ENCODE data around the gene FAM107A. TPM values are rescaled to one million over a fixed set of nuclear protein-coding genes. Genes with fewer than 3 reads are reported as not detected.

FAM107A gene
- total and polyA plus RNA-seq, 2 experiments from 2014 or later, result 1.0 to 1.1 TPM

- no peak for TF ChIP-seq ZNF331 (CRISPR knock-in tag; IDR thresholded peaks at IDR 0.05; ENCODE audit: low read depth)
- no peak for TF ChIP-seq CREB1 (CRISPR knock-in tag; IDR thresholded peaks at IDR 0.05; ENCODE audit: low read depth)
- TF ChIP-seq CTCF (conservative IDR thresholded peaks at IDR 0.05; ENCODE audit: low read depth in 2 of 2), result no peak
Measured at GRCh38 chr3:58607816-58608215, 30.6 kb upstream of the FAM107A start (continued).

- Histone ChIP-seq H3K9me2 (ENCODE audit: insufficient read depth) (no peaks in the 10 kb centered on the region), H3K4me3 (no peak overlapping the region), H3K27ac (ENCODE audit: low read depth) (no peak overlapping the region), H3K36me3 (ENCODE audit: insufficient read depth) (no peaks in the 10 kb centered on the region), H3F3A (replicated peaks; ENCODE audit: low read depth) (no peaks in the 10 kb centered on the region), H4K20me1 (replicated peaks; ENCODE audit: insufficient read depth) (no peaks in the 10 kb centered on the region), H3K79me2 (replicated peaks; ENCODE audit: insufficient read depth) (no peaks in the 10 kb centered on the region), H3K4me1 (ENCODE audit: insufficient read depth) (no peaks in the 10 kb centered on the region), H2AFZ (no peak overlapping the region), H3K4me2 (no peak overlapping the region), H3K27me3 (ENCODE audit: insufficient read depth) (no peaks in the 10 kb centered on the region)
- H3K27ac Mint-ChIP-seq, result no peak overlapping the region
- ATAC-seq, result no peak
- H3K36me3 Mint-ChIP-seq (ENCODE audit: low read depth), result no peaks in the 10 kb centered on the region
- H3K9me3 Mint-ChIP-seq, result no peaks in the 10 kb centered on the region
- peaks cover 4% of the 10 kb centered on the region for H3K27me3 Mint-ChIP-seq (ENCODE audit: insufficient read depth, low read depth, poor library complexity)
- no peak overlapping the region for H3K4me3 Mint-ChIP-seq
- no peaks in the 10 kb centered on the region; the same call in 2 of the 3 replicates for H3K4me1 Mint-ChIP-seq
- no peak for DNase-seq (ENCODE audit: low spot score)
- TF ChIP-seq, protein P1, sequence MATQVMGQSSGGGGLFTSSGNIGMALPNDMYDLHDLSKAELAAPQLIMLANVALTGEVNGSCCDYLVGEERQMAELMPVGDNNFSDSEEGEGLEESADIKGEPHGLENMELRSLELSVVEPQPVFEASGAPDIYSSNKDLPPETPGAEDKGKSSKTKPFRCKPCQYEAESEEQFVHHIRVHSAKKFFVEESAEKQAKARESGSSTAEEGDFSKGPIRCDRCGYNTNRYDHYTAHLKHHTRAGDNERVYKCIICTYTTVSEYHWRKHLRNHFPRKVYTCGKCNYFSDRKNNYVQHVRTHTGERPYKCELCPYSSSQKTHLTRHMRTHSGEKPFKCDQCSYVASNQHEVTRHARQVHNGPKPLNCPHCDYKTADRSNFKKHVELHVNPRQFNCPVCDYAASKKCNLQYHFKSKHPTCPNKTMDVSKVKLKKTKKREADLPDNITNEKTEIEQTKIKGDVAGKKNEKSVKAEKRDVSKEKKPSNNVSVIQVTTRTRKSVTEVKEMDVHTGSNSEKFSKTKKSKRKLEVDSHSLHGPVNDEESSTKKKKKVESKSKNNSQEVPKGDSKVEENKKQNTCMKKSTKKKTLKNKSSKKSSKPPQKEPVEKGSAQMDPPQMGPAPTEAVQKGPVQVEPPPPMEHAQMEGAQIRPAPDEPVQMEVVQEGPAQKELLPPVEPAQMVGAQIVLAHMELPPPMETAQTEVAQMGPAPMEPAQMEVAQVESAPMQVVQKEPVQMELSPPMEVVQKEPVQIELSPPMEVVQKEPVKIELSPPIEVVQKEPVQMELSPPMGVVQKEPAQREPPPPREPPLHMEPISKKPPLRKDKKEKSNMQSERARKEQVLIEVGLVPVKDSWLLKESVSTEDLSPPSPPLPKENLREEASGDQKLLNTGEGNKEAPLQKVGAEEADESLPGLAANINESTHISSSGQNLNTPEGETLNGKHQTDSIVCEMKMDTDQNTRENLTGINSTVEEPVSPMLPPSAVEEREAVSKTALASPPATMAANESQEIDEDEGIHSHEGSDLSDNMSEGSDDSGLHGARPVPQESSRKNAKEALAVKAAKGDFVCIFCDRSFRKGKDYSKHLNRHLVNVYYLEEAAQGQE (IDR thresholded peaks at IDR 0.05; ENCODE audit: unreplicated experiment), result no peak
- TF ChIP-seq ETS1 (IDR thresholded peaks at IDR 0.05) (no peak), EZH2 (IDR thresholded peaks at IDR 0.05; ENCODE audit: low read depth, unreplicated experiment) (no peak), POLR2AphosphoS5 (IDR thresholded peaks at IDR 0.05; ENCODE audit: low read depth) (no peak), CTCF (conservative IDR thresholded peaks at IDR 0.05; ENCODE audit: low read depth in 2 of 2) (no peak), EZH2phosphoT487 (IDR thresholded peaks at IDR 0.05; ENCODE audit: unreplicated experiment) (no peak), ZNF114 (CRISPR knock-in tag; IDR thresholded peaks at IDR 0.05) (no peak), ZNF331 (CRISPR knock-in tag; IDR thresholded peaks at IDR 0.05; ENCODE audit: low read depth) (no peak), STAT1 (IDR thresholded peaks at IDR 0.05; ENCODE audit: unreplicated experiment) (no peak)
Measured at GRCh38 chr3:58606693-58607092, 29.5 kb upstream of the FAM107A start.
